Thyroid gland (tissue), 4 donors: ENCODE data around the gene WBP11.

Experiments
- POLR2A ChIP-seq, 2 donors: fragments of 450-650 bp; IDR thresholded peaks; one replicate each; pipeline ENCODE4 v1.6.1; 2017; ENCODE audit warnings: antibody characterized with exemption in 2 of 2, mild to moderate bottlenecking in 2 of 2, moderate library complexity in 1 of 2
- TF ChIP-seq, protein P1 (sequence below), 6 experiments: fragments of 200-600 bp in 3 of 6; fragments of 450-650 bp in 3 of 6; sonication (generic) in 3 of 6; IDR thresholded peaks; one replicate each; pipeline ENCODE4 v1.5.1; 2016 to 2019; ENCODE audit warnings: antibody characterized with exemption in 6 of 6, mild to moderate bottlenecking in 2 of 6, inconsistent platforms in 1 of 6, moderate library complexity in 1 of 6

DNA sequence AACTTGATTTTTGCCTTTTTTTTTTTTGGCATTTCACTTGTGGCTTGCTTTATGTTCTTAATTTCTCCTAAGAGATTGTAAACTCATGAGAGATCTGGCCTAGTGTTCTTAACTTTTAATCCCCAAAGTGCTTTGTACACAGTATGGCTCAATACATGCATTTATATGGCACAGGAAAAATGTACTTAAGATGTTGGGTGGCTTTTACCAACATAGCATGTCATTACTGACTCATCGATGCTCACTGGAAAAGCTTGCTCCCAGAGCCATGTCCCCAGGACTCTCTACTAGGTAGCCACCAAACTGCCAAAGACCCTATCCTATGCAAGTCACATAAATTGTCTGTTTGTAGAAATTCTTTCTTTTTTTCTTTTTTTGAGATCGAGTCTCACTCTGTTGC, 23.8 kb upstream of the WBP11 start:
- TF ChIP-seq, protein P1, sequence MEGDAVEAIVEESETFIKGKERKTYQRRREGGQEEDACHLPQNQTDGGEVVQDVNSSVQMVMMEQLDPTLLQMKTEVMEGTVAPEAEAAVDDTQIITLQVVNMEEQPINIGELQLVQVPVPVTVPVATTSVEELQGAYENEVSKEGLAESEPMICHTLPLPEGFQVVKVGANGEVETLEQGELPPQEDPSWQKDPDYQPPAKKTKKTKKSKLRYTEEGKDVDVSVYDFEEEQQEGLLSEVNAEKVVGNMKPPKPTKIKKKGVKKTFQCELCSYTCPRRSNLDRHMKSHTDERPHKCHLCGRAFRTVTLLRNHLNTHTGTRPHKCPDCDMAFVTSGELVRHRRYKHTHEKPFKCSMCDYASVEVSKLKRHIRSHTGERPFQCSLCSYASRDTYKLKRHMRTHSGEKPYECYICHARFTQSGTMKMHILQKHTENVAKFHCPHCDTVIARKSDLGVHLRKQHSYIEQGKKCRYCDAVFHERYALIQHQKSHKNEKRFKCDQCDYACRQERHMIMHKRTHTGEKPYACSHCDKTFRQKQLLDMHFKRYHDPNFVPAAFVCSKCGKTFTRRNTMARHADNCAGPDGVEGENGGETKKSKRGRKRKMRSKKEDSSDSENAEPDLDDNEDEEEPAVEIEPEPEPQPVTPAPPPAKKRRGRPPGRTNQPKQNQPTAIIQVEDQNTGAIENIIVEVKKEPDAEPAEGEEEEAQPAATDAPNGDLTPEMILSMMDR (IDR thresholded peaks at IDR 0.05), result no peak
- no peak for TF ChIP-seq POLR2A (IDR thresholded peaks at IDR 0.05)
